ENCODE data around the gene MYOT. TPM values are rescaled to one million over a fixed set of nuclear protein-coding genes. Genes with fewer than 3 reads are reported as not detected.

The MYOT gene
- total RNA-seq, 1 experiment from 2014 or later = not detected

DNA sequence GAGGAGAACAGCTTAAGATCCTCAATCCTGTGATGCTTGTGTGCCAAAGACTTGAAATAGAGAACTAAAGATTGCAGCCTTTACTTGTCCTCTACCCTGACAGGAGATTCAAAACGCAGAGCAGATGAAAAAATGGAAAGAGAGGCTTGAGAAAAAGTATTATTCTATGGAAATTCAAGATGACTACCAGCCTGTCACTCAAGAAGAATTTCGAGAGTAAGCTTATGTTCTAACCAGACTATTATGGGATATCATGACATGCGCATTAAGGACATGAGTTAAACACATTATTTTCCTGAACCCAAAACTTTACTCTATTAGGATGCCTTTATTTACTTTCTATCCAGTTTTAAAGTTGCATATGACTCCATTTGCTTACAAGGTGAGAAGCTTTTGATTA is 68.0 kb downstream of the MYOT start:
- H3K36me3 Mint-ChIP-seq (ENCODE audit: insufficient read depth in 1 of 3, low read depth in 3 of 3) = peaks cover 10 to 32% (median 30%) of the 10 kb centered on the region in 3 experiments; a peak in 6 of 7 replicates
- Histone ChIP-seq H3K23me2 (ENCODE audit: insufficient read length, low read depth, low read length, poor library complexity, severe bottlenecking) (no peaks in the 10 kb centered on the region), H3T11ph (ENCODE audit: low read length) (no peak overlapping the region), H3K27me3 (ENCODE audit: insufficient read depth, low read length) (no peaks in the 10 kb centered on the region), H3K4me2 (ENCODE audit: insufficient read depth, insufficient read length, low read length) (no peak overlapping the region), H4K20me1 (ENCODE audit: control insufficient read depth, insufficient read depth, insufficient read length) (no peaks in the 10 kb centered on the region), H2BK15ac (ENCODE audit: low read depth, low read length) (no peak overlapping the region), H2AK5ac (ENCODE audit: insufficient read length, low read length) (no peak overlapping the region), H4K91ac (ENCODE audit: insufficient read length, low read depth, low read length) (no peak overlapping the region), H2BK20ac (ENCODE audit: low read depth, low read length, poor library complexity, severe bottlenecking) (no peak overlapping the region), H2BK5ac (ENCODE audit: insufficient read length, low read length) (no peak overlapping the region), H3K9ac (ENCODE audit: extremely low read depth, insufficient read length, low read length) (no peak overlapping the region), H3K9me3 (ENCODE audit: control insufficient read depth, low read depth, low read length) (no peaks in the 10 kb centered on the region), H2BK12ac (ENCODE audit: insufficient read length, low read depth, low read length) (no peak overlapping the region), H3K79me2 (ENCODE audit: insufficient read depth, low read length) (no peaks in the 10 kb centered on the region), H2AFZ (ENCODE audit: low read length) (no peak overlapping the region), H3K23ac (ENCODE audit: insufficient read length, low read depth, low read length) (no peak overlapping the region), H3K14ac (ENCODE audit: insufficient read depth, low read length) (no peak overlapping the region), H4K5ac (ENCODE audit: insufficient read length, low read depth, low read length) (no peak overlapping the region), H3K4me1 (ENCODE audit: insufficient read depth, low read length) (no peaks in the 10 kb centered on the region), H4K8ac (replicated peaks; ENCODE audit: insufficient read length, low read depth, low read length) (no peak overlapping the region), H3K79me1 (ENCODE audit: insufficient read depth, low read depth, low read length, poor library complexity, severe bottlenecking) (no peaks in the 10 kb centered on the region), H3K56ac (ENCODE audit: insufficient read length, low read depth, low read length) (no peak overlapping the region), H2BK120ac (ENCODE audit: low read depth, low read length, poor library complexity, severe bottlenecking) (no peak overlapping the region), H3K27ac (ENCODE audit: insufficient read length, low read depth, low read length) (no peak overlapping the region), H3K18ac (ENCODE audit: insufficient read length, low read depth, low read length) (no peak overlapping the region), H3K4ac (ENCODE audit: low read depth, low read length) (no peak overlapping the region)
- no peaks in the 10 kb centered on the region for H3K4me1 Mint-ChIP-seq
- no peaks in the 10 kb centered on the region for H3K9me3 Mint-ChIP-seq
- H3K27me3 Mint-ChIP-seq (ENCODE audit: low read depth) = no peaks in the 10 kb centered on the region
- H3K27ac Mint-ChIP-seq = no peak overlapping the region
- DNase-seq = no peak
- H3K4me3 Mint-ChIP-seq = no peak overlapping the region
- TF ChIP-seq, protein P1, sequence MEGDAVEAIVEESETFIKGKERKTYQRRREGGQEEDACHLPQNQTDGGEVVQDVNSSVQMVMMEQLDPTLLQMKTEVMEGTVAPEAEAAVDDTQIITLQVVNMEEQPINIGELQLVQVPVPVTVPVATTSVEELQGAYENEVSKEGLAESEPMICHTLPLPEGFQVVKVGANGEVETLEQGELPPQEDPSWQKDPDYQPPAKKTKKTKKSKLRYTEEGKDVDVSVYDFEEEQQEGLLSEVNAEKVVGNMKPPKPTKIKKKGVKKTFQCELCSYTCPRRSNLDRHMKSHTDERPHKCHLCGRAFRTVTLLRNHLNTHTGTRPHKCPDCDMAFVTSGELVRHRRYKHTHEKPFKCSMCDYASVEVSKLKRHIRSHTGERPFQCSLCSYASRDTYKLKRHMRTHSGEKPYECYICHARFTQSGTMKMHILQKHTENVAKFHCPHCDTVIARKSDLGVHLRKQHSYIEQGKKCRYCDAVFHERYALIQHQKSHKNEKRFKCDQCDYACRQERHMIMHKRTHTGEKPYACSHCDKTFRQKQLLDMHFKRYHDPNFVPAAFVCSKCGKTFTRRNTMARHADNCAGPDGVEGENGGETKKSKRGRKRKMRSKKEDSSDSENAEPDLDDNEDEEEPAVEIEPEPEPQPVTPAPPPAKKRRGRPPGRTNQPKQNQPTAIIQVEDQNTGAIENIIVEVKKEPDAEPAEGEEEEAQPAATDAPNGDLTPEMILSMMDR (conservative IDR thresholded peaks at IDR 0.05) = no peak
- no CpG with 5 or more reads among the region's 3 CpGs for WGBS (ENCODE audit: extremely low coverage, insufficient read length, low lambda C conversion rate)

Other genes with a start within 250 kb of the MYOT start
- 11.8 and 12.8 TPM in 2 replicates for gene KLHL3, start 131.8 kb upstream of the MYOT start, total RNA-seq (2021)
- 68.5 and 70.1 TPM in 2 replicates for gene HNRNPA0, start 113.5 kb upstream of the MYOT start, total RNA-seq (2021)
- gene PKD2L2, start 21.6 kb downstream of the MYOT start, total RNA-seq (2021) = not detected in 2 replicates
- gene FAM13B, start 165.2 kb downstream of the MYOT start, total RNA-seq (2021) = 23.0 and 23.1 TPM in 2 replicates
- gene WNT8A, start 216.2 kb downstream of the MYOT start, total RNA-seq (2021) = 0.26 and 0.33 TPM in 2 replicates

Data from H9 (cell line).